ENCODE results near the gene ARVCF. TPM values are rescaled to one million over a fixed set of nuclear protein-coding genes. Genes with fewer than 3 reads are reported as not detected.

ARVCF gene
- total and polyA plus RNA-seq, 12 donors: 22.2 to 58.9 (median 32.1) TPM

- WGBS, 2 donors: 87 to 91% methylated on average over 8 of the region's 8 CpGs
- intact Hi-C loops (cut with DNase I): loop anchor here in 3 of 10 donors (10.0 kb wide), 3 partner anchors 153 to 173 kb away; partner anchors contain the start of genes RANBP1 (in 1 of the 3), TRMT2A (in 1 of the 3) and ZDHHC8 (in 1 of the 3)
- Histone ChIP-seq H3K36me3 (peaks cover 0 to 44% (median 16%) of the 10 kb centered on the region in 9 donors), H3K9me3 (no peaks in the 10 kb centered on the region), H3K4me1 (peaks cover 8 to 46% (median 27%) of the 10 kb centered on the region in 9 donors), H3K27ac (no peak overlapping the region), H3K4me3 (no peak overlapping the region), H3K27me3 (no peaks in the 10 kb centered on the region)
- no peak for TF ChIP-seq CTCF (IDR thresholded peaks at IDR 0.05)
- ATAC-seq: peak in 2 of 8 donors; percentile 0 to 3
- DNase-seq: no peak
Measured at GRCh38 chr22:19961868-19962245, 54.8 kb downstream of the ARVCF start.

- no peak for TF ChIP-seq CTCF (IDR thresholded peaks at IDR 0.05)
- Histone ChIP-seq H3K36me3 (peaks cover 0 to 38% (median 16%) of the 10 kb centered on the region in 9 donors), H3K9me3 (no peaks in the 10 kb centered on the region), H3K4me1 (peaks cover 8 to 46% (median 27%) of the 10 kb centered on the region in 9 donors), H3K4me3 (no peak overlapping the region), H3K27ac (no peak overlapping the region), H3K27me3 (no peaks in the 10 kb centered on the region)
- WGBS, 2 donors: 82 to 85% methylated on average over 9 of the region's 9 CpGs
- peak in 2 of 8 donors; percentile 4 for ATAC-seq
- intact Hi-C loops (cut with DNase I): loop anchor here in 3 of 10 donors (10.0 kb wide), 3 partner anchors 154 to 174 kb away; partner anchors contain the start of genes RANBP1 (in 1 of the 3), TRMT2A (in 1 of the 3) and ZDHHC8 (in 1 of the 3)
- no peak for DNase-seq
Measured at GRCh38 chr22:19961201-19961580, 55.4 kb downstream of the ARVCF start.

- Histone ChIP-seq H3K4me1 (peaks cover 9 to 49% (median 30%) of the 10 kb centered on the region in 9 donors), H3K4me3 (no peak overlapping the region), H3K9me3 (no peaks in the 10 kb centered on the region), H3K27me3 (no peaks in the 10 kb centered on the region), H3K27ac (no peak overlapping the region), H3K36me3 (peaks cover 0 to 36% (median 16%) of the 10 kb centered on the region in 9 donors)
- ATAC-seq (no peak), DNase-seq (no peak)
- 91% methylated on average over 12 of the region's 12 CpGs for WGBS, 2 donors
- no peak for TF ChIP-seq CTCF (IDR thresholded peaks at IDR 0.05)
- intact Hi-C loops (cut with DNase I): loop anchor here in 3 of 10 donors (10.0 kb wide), 3 partner anchors 154 to 174 kb away; partner anchors contain the start of genes RANBP1 (in 1 of the 3), TRMT2A (in 1 of the 3) and ZDHHC8 (in 1 of the 3)
Measured at GRCh38 chr22:19960491-19961200, 56.0 kb downstream of the ARVCF start.

GRCh38 chr22:19959587-19960490, 56.8 kb downstream of the ARVCF start:
- no peak for TF ChIP-seq CTCF (IDR thresholded peaks at IDR 0.05)
- peaks cover 11 to 55% (median 35%) of the 10 kb centered on the region in 9 donors for H3K4me1 ChIP-seq
- no peaks in the 10 kb centered on the region for H3K9me3 ChIP-seq
- peak overlapping the region in 5 of 10 donors; percentile 13 to 49 (median 32) for H3K27ac ChIP-seq
- H3K4me3 ChIP-seq: peak overlapping the region in 6 of 10 donors; percentile 12 to 43 (median 33)
- intact Hi-C loops (cut with DNase I): loop anchor here in 3 of 10 donors (10.0 kb wide), 3 partner anchors 155 to 175 kb away; partner anchors contain the start of genes RANBP1 (in 1 of the 3), TRMT2A (in 1 of the 3) and ZDHHC8 (in 1 of the 3)
- DNase-seq (no peak), ATAC-seq (peak in 1 of 8 donors; percentile 3)
- peaks cover 0 to 28% (median 10%) of the 10 kb centered on the region in 9 donors for H3K36me3 ChIP-seq
- no peaks in the 10 kb centered on the region for H3K27me3 ChIP-seq
- WGBS, 2 donors: 35 to 45% methylated on average over 12 to 13 of the region's 13 CpGs

Data from heart right ventricle (tissue), 16 donors.